Activated naive CD4-positive, alpha-beta T cell treated with anti-CD3 and anti-CD28 coated beads, Interleukin-2, amount 50 U/mL, for 24 hours (primary cell): ENCODE measurements around the gene RPL13.
A peak's percentile ranks its signal among the peaks of the same experiment; 100 is the strongest.

Experiments
- H3K27ac Mint-ChIP-seq: one replicate; pipeline ENCODE4 v1.8.0; 2021; ENCODE audit warnings: mild to moderate bottlenecking, mixed read lengths
- H3K27me3 Mint-ChIP-seq: one replicate; pipeline ENCODE4 v1.8.0; 2021; ENCODE audit warnings: mixed read lengths
- H3K36me3 Mint-ChIP-seq: one replicate; pipeline ENCODE4 v1.8.0; 2021; ENCODE audit warnings: mixed read lengths
- H3K4me1 Mint-ChIP-seq: one replicate; pipeline ENCODE4 v1.8.0; 2021; ENCODE audit warnings: mixed read lengths
- H3K4me3 Mint-ChIP-seq: one replicate; pipeline ENCODE4 v1.8.0; 2021; ENCODE audit warnings: mild to moderate bottlenecking, mixed read lengths
- H3K9me3 Mint-ChIP-seq: one replicate; pipeline ENCODE4 v1.8.0; 2021; ENCODE audit warnings: mixed read lengths

RPL13 gene

DNA sequence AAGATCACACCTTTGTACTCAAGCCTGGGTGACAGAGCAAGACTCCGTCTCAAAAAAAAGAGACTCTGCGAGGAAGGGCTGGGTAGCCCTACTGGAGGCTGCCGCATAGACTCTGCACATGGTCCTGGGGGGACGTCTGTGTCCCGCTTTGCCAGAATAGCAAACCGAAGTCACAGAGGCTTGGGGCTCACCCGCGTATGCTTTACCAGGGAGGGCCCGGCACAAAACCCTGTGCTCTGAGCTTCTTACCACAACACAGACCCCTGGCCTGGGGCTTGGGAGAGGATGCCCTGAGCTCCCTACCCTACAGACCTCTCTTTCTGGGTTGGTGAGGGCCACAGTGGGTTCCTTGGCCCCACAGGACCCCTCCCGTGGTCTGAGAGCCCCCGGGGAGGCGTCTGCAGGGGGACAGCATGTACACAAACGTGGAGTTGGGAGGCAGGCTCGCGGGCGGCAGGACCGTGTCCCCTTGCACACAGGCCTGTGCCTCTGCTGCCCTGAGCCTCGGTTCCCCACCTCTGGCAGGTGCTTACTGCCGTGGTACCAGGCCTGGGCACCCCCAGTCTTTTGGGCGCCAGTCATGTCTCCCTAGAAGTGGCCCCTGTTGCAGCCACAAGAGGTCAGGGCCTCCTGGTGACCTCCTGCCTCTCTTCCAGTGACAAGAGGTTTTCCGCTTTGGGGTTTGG is 28.9 kb downstream of the RPL13 start:
- Mint-ChIP-seq H3K27ac (no peak overlapping the region), H3K36me3 (no peaks in the 10 kb centered on the region), H3K4me3 (no peak overlapping the region), H3K27me3 (no peaks in the 10 kb centered on the region), H3K4me1 (peaks cover 8% of the 10 kb centered on the region), H3K9me3 (no peaks in the 10 kb centered on the region)

DNA sequence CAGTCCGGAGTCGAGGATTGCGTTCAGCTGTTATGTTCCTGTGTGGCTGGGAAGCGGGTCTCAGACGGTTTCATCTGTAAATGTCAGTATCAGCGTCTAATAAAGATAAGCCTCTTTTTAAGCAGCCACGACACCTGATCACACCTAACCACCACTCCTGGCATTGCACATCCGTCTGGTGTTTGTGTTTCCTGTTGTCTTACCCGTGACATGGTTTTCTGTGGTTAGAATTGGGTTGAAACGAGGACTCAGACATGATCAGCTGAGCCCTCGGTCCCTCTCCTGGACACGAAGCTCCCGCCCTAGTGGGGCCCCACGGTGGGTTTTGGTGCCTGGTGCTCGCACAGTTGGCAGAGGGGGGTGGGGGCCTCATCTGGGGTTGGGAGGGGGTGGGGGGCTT is 33.4 kb downstream of the RPL13 start:
- H3K27ac Mint-ChIP-seq: no peak overlapping the region
- peaks cover 8% of the 10 kb centered on the region for H3K4me1 Mint-ChIP-seq
- H3K36me3 Mint-ChIP-seq: no peaks in the 10 kb centered on the region
- no peaks in the 10 kb centered on the region for H3K27me3 Mint-ChIP-seq
- no peaks in the 10 kb centered on the region for H3K9me3 Mint-ChIP-seq
- H3K4me3 Mint-ChIP-seq: peak overlapping the region; percentile 27

DNA sequence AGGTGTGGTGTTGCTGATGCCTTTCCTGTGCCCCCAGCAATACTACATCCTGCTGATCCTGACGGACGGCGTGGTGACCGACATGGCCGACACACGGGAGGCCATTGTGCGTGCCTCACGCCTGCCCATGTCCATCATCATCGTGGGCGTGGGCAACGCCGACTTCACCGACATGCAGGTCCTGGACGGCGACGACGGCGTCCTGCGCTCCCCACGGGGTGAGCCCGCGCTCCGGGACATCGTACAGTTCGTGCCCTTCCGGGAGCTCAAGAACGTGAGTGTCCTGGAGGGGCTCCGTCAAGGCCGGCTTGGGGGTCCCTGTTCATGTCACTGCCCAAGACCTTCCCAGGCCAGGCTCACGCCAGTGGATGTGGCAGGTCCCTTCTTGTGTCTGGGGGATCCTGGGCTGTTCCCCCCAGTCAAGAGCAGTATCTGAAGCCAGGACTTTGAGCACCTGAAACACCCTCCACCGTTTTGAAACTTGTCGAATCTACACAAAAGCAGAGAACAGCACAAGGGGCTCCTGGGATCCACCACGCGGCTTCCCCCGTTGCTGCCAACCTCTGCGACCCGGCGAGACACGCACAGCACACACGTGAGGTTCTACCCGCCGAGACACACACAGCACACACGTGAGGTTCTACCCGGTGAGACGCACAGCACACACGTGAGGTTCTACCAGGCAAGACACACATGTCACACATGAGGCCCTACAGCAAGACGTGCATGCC is 35.0 kb downstream of the RPL13 start:
- Mint-ChIP-seq H3K9me3 (no peaks in the 10 kb centered on the region), H3K27me3 (no peaks in the 10 kb centered on the region)

DNA sequence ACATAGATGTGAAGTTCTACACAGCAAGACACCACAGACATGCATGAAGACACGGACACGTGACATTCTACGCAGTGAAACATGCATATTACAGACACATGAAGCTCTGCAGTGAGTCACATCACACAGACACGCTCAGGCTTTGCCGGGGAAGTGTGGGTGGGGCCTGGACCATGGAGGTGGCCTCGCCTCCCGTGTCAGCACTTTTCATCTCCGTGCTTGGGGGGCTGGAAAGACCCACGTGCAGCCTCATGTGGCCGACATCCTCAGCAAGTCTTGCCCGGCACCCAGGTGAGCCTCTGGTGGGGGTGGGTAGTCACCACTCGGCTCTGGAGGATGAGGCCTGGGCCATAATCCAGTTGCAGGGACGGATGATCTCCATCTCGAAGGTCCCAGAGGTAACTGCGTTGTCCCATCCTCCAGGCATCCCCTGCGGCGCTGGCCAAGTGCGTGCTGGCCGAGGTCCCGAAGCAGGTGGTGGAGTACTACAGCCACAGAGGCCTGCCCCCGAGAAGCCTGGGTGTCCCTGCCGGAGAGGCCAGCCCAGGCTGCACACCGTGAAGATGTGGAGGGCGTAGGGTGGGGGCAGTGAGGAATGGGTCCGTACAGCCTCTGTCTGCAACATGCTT is 35.7 kb downstream of the RPL13 start:
- no peak overlapping the region for H3K27ac Mint-ChIP-seq

More for the DNA sequence above, 35.0 kb downstream of the RPL13 start:
- H3K4me1 Mint-ChIP-seq: peaks cover 8% of the 10 kb centered on the region
- H3K27ac Mint-ChIP-seq: no peak overlapping the region
- no peaks in the 10 kb centered on the region for H3K36me3 Mint-ChIP-seq
- no peak overlapping the region for H3K4me3 Mint-ChIP-seq

DNA sequence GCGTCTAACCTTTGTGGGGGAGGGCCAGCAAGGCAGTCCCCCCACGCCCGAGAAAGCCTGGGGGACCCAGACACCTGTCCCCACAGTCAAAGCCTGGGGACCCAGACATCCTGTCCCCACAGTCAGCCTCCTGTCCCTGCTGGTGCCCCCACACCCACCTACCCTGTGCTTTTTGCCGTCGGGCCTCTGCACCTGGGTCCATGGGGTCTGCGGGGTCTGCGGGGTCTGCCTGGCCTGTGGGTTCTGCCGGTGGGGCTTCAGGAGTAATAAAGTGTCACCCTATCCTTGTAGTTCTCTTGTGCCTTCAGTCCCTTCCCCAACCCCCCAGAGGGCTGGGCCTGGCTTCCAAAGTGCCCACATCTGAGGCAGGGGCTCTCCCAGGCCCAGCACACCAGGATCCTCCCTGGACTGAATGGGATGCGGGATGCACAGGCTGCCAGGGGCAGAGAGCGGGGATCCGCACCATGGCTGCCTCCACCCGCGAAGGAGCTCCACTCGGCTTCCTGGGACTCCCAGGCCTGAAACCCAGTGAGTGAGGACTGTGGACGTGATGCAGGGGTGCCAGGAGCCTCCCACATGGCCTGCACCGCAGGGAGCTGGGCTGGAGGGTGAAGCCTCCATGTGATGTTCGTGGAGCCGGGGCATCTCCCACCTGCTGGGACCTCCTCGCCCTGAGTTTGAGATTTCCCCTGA is 36.6 kb downstream of the RPL13 start:
- H3K27me3 Mint-ChIP-seq: no peaks in the 10 kb centered on the region
- H3K4me3 Mint-ChIP-seq: no peak overlapping the region
- no peaks in the 10 kb centered on the region for H3K9me3 Mint-ChIP-seq
- peaks cover 9% of the 10 kb centered on the region for H3K4me1 Mint-ChIP-seq
- no peaks in the 10 kb centered on the region for H3K36me3 Mint-ChIP-seq
- no peak overlapping the region for H3K27ac Mint-ChIP-seq

More for the DNA sequence above, 35.7 kb downstream of the RPL13 start:
- H3K4me1 Mint-ChIP-seq: peaks cover 8% of the 10 kb centered on the region
- H3K36me3 Mint-ChIP-seq: no peaks in the 10 kb centered on the region
- H3K4me3 Mint-ChIP-seq: no peak overlapping the region
- no peaks in the 10 kb centered on the region for H3K9me3 Mint-ChIP-seq
- H3K27me3 Mint-ChIP-seq: no peaks in the 10 kb centered on the region

DNA sequence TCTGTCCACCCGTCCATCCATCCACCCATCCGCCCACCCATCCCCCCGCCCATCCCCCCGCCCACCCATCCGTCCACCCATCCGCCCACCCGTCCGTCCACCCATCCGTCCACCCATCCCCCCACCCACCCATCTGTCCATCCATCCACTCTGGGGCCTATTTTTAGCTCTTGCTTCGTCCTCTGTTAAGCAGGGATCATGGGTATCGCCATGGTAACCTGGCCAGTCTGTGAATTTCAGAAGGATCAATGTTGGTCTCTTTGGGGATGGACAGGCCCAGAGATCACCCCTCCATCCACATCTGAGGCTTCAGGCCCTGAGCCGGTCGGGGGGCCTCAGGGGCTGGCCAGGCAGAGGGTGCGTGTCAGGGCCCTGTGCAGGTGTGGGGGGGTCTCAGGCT is 37.7 kb downstream of the RPL13 start:
- no peaks in the 10 kb centered on the region for H3K27me3 Mint-ChIP-seq
- no peaks in the 10 kb centered on the region for H3K9me3 Mint-ChIP-seq
- H3K4me3 Mint-ChIP-seq: no peak overlapping the region
- H3K27ac Mint-ChIP-seq: peak overlapping the region; percentile 63
- H3K4me1 Mint-ChIP-seq: peaks cover 20% of the 10 kb centered on the region
- H3K36me3 Mint-ChIP-seq: no peaks in the 10 kb centered on the region

DNA sequence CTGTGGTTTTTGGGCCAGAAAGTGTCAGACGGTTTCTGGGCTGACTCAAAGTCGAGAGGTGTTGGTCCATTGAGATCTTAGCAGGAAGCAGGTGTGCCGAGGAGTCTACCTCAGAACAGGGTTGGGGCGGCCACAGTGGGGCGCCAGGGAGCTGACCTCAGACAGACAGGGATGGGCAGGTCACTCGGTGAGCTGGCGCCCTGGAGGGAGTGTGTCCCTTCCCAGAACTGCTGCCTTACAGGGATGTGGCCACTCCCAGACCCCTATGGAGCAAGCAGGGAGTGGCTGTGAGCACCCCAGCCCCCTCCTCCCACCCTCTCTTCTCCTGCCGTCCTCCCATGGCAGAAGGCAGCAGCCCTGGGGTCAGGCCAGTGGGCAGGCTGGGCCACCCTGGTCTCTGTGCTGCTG is 39.0 kb downstream of the RPL13 start:
- no peak overlapping the region for H3K27ac Mint-ChIP-seq

DNA sequence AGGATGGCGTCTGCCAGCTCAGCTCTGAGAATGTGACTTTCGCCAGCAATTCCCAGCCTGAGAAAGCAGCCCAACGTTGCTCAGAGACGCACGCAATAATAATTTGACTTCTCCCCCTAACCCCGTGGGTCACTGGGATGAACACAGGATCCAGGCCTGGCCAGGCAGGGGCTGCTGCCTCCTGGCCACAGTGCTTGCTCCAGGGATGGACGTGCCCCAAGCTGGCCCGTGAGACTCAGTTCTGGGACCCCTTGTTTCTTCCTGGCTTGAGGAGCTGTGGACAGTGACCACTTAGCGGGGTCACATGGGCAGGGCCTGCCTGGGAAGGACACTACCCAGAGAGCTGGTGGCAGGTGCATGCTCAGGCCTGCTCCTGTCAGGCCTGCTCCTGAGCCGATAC is 39.4 kb downstream of the RPL13 start:
- no peaks in the 10 kb centered on the region for H3K36me3 Mint-ChIP-seq
- H3K27ac Mint-ChIP-seq: no peak overlapping the region
- H3K4me3 Mint-ChIP-seq: no peak overlapping the region
- no peaks in the 10 kb centered on the region for H3K9me3 Mint-ChIP-seq
- H3K4me1 Mint-ChIP-seq: peaks cover 12% of the 10 kb centered on the region
- H3K27me3 Mint-ChIP-seq: no peaks in the 10 kb centered on the region

More for the DNA sequence above, 39.0 kb downstream of the RPL13 start:
- Mint-ChIP-seq H3K4me1 (peaks cover 12% of the 10 kb centered on the region), H3K36me3 (no peaks in the 10 kb centered on the region), H3K9me3 (no peaks in the 10 kb centered on the region), H3K4me3 (no peak overlapping the region), H3K27me3 (no peaks in the 10 kb centered on the region)

DNA sequence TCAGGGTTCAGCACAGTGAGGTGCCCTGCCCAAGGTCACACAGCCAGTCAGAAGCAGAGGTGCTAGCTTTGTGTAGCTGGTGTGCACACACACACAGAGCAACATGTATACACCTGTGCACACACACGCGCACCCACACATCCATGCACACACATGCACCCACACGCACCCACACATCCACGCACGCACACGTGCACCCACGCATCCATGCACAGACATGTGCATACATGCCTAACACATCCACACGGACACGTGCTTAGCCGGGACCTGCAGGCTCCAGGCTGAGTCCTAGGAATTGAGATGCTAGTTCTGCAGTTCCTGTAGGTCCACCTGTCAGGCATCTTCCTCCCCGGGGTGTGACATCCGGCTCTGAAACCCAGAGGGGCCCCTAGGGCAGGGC is 39.9 kb downstream of the RPL13 start:
- peaks cover 12% of the 10 kb centered on the region for H3K4me1 Mint-ChIP-seq
- no peaks in the 10 kb centered on the region for H3K9me3 Mint-ChIP-seq
- H3K27me3 Mint-ChIP-seq: no peaks in the 10 kb centered on the region
- no peak overlapping the region for H3K27ac Mint-ChIP-seq
- H3K4me3 Mint-ChIP-seq: no peak overlapping the region
- no peaks in the 10 kb centered on the region for H3K36me3 Mint-ChIP-seq

DNA sequence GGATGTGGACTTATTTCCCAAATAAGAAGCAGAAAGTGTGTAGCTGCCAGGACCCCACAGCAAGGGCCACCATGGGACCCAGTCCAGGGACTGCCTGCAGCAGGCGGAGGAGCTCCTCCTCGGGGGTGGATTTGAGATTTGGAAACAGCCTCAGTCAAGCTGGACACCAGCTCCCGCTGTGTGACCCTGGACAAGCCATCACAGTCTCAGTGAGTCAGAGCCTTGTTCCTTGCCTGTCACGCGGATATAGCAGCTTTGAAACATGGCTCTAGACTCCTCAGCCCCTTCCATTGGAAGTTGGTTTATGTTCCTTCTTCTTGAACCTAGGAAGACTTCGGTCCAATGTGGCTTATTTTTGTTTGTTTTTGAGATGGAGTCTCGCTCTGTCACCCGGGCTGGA is 40.5 kb downstream of the RPL13 start:
- H3K27ac Mint-ChIP-seq: no peak overlapping the region

DNA sequence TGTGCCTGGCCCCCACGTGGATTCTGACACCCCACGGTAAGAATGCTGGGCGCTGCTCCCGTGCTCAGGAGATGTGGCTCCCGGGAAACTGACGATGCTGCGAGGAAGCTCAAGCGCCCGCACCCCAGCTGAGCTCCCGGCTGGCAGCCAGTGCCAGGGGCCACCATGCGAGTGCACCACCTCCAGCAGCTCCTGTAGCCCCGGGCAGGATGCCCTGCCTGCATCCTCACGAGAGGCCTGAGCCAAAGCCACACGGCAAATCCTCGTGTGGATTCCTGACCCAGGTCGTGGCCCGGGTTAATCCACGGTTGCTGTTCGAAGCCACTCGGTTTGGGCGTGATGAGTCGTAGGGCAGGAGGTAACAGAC is 41.4 kb downstream of the RPL13 start:
- Mint-ChIP-seq H3K36me3 (no peaks in the 10 kb centered on the region), H3K9me3 (no peaks in the 10 kb centered on the region), H3K27ac (no peak overlapping the region), H3K27me3 (no peaks in the 10 kb centered on the region), H3K4me1 (peaks cover 12% of the 10 kb centered on the region), H3K4me3 (peak overlapping the region; percentile 23)

More for the DNA sequence above, 40.5 kb downstream of the RPL13 start:
- no peaks in the 10 kb centered on the region for H3K36me3 Mint-ChIP-seq
- H3K4me3 Mint-ChIP-seq: no peak overlapping the region
- no peaks in the 10 kb centered on the region for H3K27me3 Mint-ChIP-seq
- H3K9me3 Mint-ChIP-seq: no peaks in the 10 kb centered on the region
- peaks cover 12% of the 10 kb centered on the region for H3K4me1 Mint-ChIP-seq

DNA sequence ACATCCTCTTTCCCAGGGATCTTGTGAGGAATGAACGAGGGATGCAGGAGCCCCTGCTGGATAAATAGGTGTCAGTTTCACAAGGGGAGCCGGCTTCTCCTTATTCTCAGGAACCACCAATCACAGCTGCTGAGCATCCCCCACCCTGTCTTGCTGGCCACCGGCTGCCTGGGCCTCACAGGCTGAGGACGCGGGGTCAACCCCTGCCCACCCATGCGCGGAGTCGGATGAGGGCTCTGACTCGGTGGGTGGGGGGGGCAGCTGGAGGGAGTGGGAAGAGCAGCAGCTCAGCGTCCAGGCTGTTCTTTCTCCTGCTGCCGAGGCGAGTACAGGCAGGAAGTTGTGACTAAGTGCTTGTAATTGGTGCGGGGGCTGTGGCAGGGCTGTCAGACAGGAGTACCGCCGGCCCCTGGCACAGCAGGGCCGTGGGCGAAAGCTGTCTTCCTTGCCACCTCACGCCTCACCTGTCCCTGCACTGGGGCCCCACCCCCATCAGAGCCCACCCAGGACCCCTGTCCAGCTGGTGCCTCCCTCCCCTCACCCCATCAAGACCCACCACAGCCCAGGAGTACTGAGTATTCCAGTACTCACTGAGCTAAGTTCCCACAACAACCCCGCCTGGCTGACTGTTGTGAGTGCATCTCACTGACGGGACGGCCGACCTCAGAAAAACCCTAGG is 41.9 kb downstream of the RPL13 start:
- Mint-ChIP-seq H3K27me3 (no peaks in the 10 kb centered on the region), H3K27ac (peak overlapping the region; percentile 8), H3K4me1 (peaks cover 12% of the 10 kb centered on the region), H3K4me3 (peak overlapping the region; percentile 36), H3K9me3 (no peaks in the 10 kb centered on the region), H3K36me3 (no peaks in the 10 kb centered on the region)

DNA sequence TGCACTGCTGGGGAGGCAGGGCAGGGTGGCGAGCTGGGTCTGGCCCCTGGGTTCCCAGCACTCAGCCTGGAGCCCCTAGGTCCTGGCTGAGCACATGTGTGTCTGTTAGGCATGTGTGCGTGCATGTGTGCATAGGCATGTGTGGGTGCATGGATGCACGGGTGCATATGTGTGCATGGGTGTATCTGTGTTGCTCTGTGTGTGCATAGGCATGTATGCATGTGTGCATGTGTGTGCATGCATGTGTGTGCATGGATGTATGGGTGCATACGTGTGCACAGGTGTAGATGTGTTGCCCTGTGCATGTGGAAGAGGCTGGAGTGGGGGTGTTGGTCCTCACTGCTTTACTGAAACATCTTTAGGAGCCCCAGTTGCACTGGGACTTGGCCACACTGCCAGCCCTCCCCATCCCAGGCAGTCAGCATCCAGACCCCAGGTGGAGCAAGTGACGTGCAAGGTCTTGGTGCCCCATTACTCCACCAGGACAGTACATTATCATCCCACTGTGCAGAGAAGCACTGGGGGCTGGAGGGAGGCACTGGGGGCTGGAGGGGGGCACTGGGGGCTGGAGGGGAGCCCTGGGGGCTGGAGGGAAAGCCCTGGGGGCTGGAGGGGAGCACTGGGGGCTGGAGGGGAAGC is 42.6 kb downstream of the RPL13 start:
- peak overlapping the region; percentile 36 for H3K4me3 Mint-ChIP-seq
- peak overlapping the region; percentile 8 for H3K27ac Mint-ChIP-seq
- no peaks in the 10 kb centered on the region for H3K36me3 Mint-ChIP-seq
- no peaks in the 10 kb centered on the region for H3K27me3 Mint-ChIP-seq
- H3K9me3 Mint-ChIP-seq: no peaks in the 10 kb centered on the region
- H3K4me1 Mint-ChIP-seq: peaks cover 12% of the 10 kb centered on the region

DNA sequence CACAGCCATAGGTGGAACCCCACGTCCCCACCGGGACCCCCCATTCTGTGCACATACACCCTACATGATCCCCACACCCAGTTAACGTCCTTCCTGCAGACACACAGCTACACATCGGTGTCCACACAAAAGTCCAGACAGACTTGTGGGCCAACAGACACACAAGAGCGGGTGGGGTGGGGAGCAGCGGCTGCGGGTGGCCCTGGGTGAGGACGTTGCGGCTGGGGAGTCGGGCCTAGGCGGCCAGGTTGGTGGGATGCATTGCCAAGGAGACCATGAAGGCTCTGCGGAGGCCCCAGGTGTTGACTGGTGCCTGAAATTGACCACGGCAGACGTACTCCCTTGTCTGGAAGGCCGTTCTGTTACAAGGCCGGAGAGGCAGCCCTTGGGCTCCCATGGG is 44.3 kb downstream of the RPL13 start:
- Mint-ChIP-seq H3K4me3 (no peak overlapping the region), H3K9me3 (no peaks in the 10 kb centered on the region), H3K36me3 (no peaks in the 10 kb centered on the region), H3K27ac (no peak overlapping the region), H3K4me1 (peaks cover 12% of the 10 kb centered on the region), H3K27me3 (no peaks in the 10 kb centered on the region)
